PC-3 (cell line): ENCODE measurements around the gene RAB7B. TPM values are rescaled to one million over a fixed set of nuclear protein-coding genes. Genes with fewer than 3 reads are reported as not detected.
A peak's percentile ranks its signal among the peaks of the same experiment; 100 is the strongest.

Experiments used
- ATAC-seq: fragments of 200-7000 bp; cut with Tn5 transposase; 2 replicates; pipeline ENCODE4 v1.9.1; 2020; ENCODE audit warnings: mild to moderate bottlenecking, moderate library complexity
- BruUV-seq: library from RNA; stranded (reverse); fragments of 400-500 nt; replicated peaks from 2 replicates; lab custom pipeline; 2021; lab: Mats Ljungman, UMichigan
- CTCF ChIA-PET: fragments of 300-600 bp; sonication (Branson Sonifier 250); formaldehyde crosslinking; loops from one replicate; lab custom pipeline; 2022; ENCODE audit warnings: antibody characterized with exemption; lab: Charles Lee
- POLR2A ChIA-PET: fragments of 300-600 bp; sonication (Branson Sonifier 250); formaldehyde crosslinking; loops from one replicate; lab custom pipeline; 2022; ENCODE audit warnings: antibody characterized with exemption; ENCODE audit not compliant: unreplicated experiment; lab: Charles Lee
- DNase-seq: peaks from one replicate; pipeline ENCODE4 v3.0.0-alpha.2; 2015
- H2AFZ ChIP-seq: fragments of 300-600 bp; sonication (generic); 2 replicates; pipeline ENCODE4 v1.6.0; 2016; ENCODE audit warnings: antibody characterized with exemption, low read length
- H3F3A ChIP-seq: fragments of 300-600 bp; sonication (generic); one replicate; pipeline ENCODE4 v1.6.0; 2017; ENCODE audit warnings: antibody characterized with exemption, low read length, control low read depth, mild to moderate bottlenecking; ENCODE audit not compliant: unreplicated experiment
- H3K27ac ChIP-seq: fragments of 300-600 bp; sonication (generic); 2 replicates; pipeline ENCODE4 v1.5.1; 2016; ENCODE audit warnings: mild to moderate bottlenecking, low read length
- H3K27me3 ChIP-seq: fragments of 300-600 bp; sonication (generic); 2 replicates; pipeline ENCODE4 v1.6.1; 2016; ENCODE audit warnings: low read length, mixed read lengths
- H3K36me3 ChIP-seq: fragments of 300-600 bp; sonication (generic); 2 replicates; pipeline ENCODE4 v1.6.1; 2016; ENCODE audit warnings: low read depth, mixed run types, low read length, mixed read lengths
- H3K4me1 ChIP-seq: fragments of 300-600 bp; sonication (generic); 2 replicates; pipeline ENCODE4 v1.5.1; 2016; ENCODE audit warnings: low read length; ENCODE audit not compliant: insufficient read depth
- H3K4me2 ChIP-seq: fragments of 300-600 bp; sonication (generic); 2 replicates; pipeline ENCODE4 v1.6.0; 2016; ENCODE audit warnings: low read length
- H3K4me3 ChIP-seq: fragments of 300-600 bp; sonication (generic); 2 replicates; pipeline ENCODE4 v1.5.1; 2016; ENCODE audit warnings: mild to moderate bottlenecking, low read length, mixed read lengths
- H3K79me2 ChIP-seq: fragments of 300-600 bp; sonication (generic); 2 replicates; pipeline ENCODE4 v1.6.1; 2017; ENCODE audit warnings: low read length, mixed read lengths
- H3K9ac ChIP-seq: fragments of 300-600 bp; sonication (generic); 2 replicates; pipeline ENCODE4 v1.6.0; 2016; ENCODE audit warnings: mild to moderate bottlenecking, low read length
- H3K9me2 ChIP-seq: fragments of 300-600 bp; sonication (generic); replicated peaks from 2 replicates; pipeline ENCODE4 v1.6.1; 2016; ENCODE audit warnings: mixed run types, low read length, mixed read lengths
- H3K9me3 ChIP-seq: fragments of 300-600 bp; sonication (generic); 2 replicates; pipeline ENCODE4 v1.6.1; 2016; ENCODE audit warnings: low read length, mixed read lengths
- H4K20me1 ChIP-seq: fragments of 300-600 bp; sonication (generic); 2 replicates; pipeline ENCODE4 v1.6.1; 2016; ENCODE audit warnings: low read length, mixed read lengths
- CTCF ChIP-seq: fragments of 300-600 bp; sonication (generic); conservative IDR thresholded peaks from 2 replicates; pipeline ENCODE4 v1.5.1; 2017; ENCODE audit warnings: antibody characterized with exemption, low read depth, mild to moderate bottlenecking, low read length
- EZH2 ChIP-seq: fragments of 300-600 bp; sonication (generic); IDR thresholded peaks from one replicate; pipeline ENCODE4 v1.6.1; 2017; ENCODE audit warnings: antibody characterized with exemption, mild to moderate bottlenecking, low read length; ENCODE audit not compliant: unreplicated experiment
- EZH2phosphoT487 ChIP-seq: fragments of 300-600 bp; sonication (generic); IDR thresholded peaks from 2 replicates; pipeline ENCODE4 v1.6.1; 2018; ENCODE audit warnings: mild to moderate bottlenecking, antibody characterized with exemption, low read length, borderline replicate concordance
- intact Hi-C: fragments of 100-400 bp; cut with micrococcal nuclease; formaldehyde crosslinking; loops from 2 replicates; pipeline ENCODE4 v1.9.0; 2023
- total RNA-seq: library from RNA; depleted of rRNA; stranded (reverse); fragments of >200 nt; gene quantifications from 2 replicates; pipeline ENCODE4 v1.2.3, GENCODE V29; 2014

The RAB7B gene
- total RNA-seq, 1 experiment from 2014 or later, result not detected

GRCh38 chr1:205947024-205947423 lies 56.2 kb downstream of the RAB7B start:
- ATAC-seq, result peak; percentile 76
- Histone ChIP-seq H3K79me2 (no peaks in the 10 kb centered on the region), H4K20me1 (no peaks in the 10 kb centered on the region), H3K9me3 (no peaks in the 10 kb centered on the region), H3K27ac (no peak overlapping the region), H3K4me3 (no peak overlapping the region), H3K27me3 (peaks cover 54% of the 10 kb centered on the region), H2AFZ (no peak overlapping the region), H3F3A (no peaks in the 10 kb centered on the region), H3K36me3 (no peaks in the 10 kb centered on the region), H3K9me2 (no peaks in the 10 kb centered on the region), H3K9ac (no peak overlapping the region), H3K4me1 (peaks cover 17% of the 10 kb centered on the region), H3K4me2 (no peak overlapping the region)
- intact Hi-C loops, result no loop called here
- TF ChIP-seq CTCF, result no peak
- TF ChIP-seq EZH2, result no peak
- TF ChIP-seq EZH2phosphoT487, result no peak
- no TSS peak for BruUV-seq
- DNase-seq, result peak; percentile 65
- ChIA-PET CTCF (interaction anchor here (1.3 kb wide), 1 partner anchor 30 kb away, joined by 5 read pairs; no protein-coding TSS in a partner anchor), POLR2A (no interaction called here)

DNA sequence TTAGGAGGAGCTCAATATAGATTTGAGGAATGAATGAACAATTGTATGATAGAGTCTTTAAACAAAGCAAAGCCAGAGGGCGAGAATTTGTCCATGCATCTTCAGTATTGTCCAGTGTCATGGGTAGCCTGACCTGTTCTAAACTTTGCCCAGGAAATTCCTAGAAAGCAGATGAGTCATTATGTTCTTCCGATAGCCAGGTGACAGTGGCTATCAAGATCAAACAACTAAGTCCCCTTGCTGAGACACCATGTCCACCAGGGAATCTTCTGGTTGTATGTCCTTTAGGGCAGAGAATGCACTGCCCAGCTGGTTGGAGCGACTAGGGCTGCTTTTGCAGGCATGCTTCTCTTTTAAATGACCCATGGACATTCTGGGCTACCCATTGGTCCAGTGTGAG lies 58.1 kb downstream of the RAB7B start:
- H3K4me1 ChIP-seq, result peaks cover 8% of the 10 kb centered on the region; the same call in 1 of the 2 replicates

More for the DNA sequence above, 58.1 kb downstream of the RAB7B start:
- H3K4me3 ChIP-seq, result no peak overlapping the region
- no peaks in the 10 kb centered on the region for H3K79me2 ChIP-seq
- CTCF ChIA-PET, result no interaction called here
- peaks cover 66% of the 10 kb centered on the region for H3K27me3 ChIP-seq
- no TSS peak for BruUV-seq
- H3K9me3 ChIP-seq, result no peaks in the 10 kb centered on the region
- H3K9ac ChIP-seq, result no peak overlapping the region
- H3F3A ChIP-seq, result no peaks in the 10 kb centered on the region
- no peak overlapping the region for H2AFZ ChIP-seq
- ATAC-seq (no peak), DNase-seq (no peak)
- no peaks in the 10 kb centered on the region for H3K9me2 ChIP-seq
- H3K36me3 ChIP-seq, result no peaks in the 10 kb centered on the region
- POLR2A ChIA-PET, result no interaction called here
- intact Hi-C loops, result no loop called here
- no peak for TF ChIP-seq CTCF
- no peaks in the 10 kb centered on the region for H4K20me1 ChIP-seq
- no peak overlapping the region for H3K27ac ChIP-seq
- no peak overlapping the region for H3K4me2 ChIP-seq
